Stimulated activated CD8-positive, alpha-beta memory T cell treated with anti-CD3 and anti-CD28 coated beads, Interleukin-7, amount 100 ng/mL, for 4 hours (primary cell): Measurements from ENCODE around the gene CCDC66.

Source experiments
- DNase-seq, 2 donors: peaks; one replicate each; pipeline ENCODE4 v3.0.0-alpha.2; 2020; ENCODE audit warnings: low read depth in 2 of 2

The CCDC66 gene

GRCh38 chr3:56621681-56622080 is 64.7 kb downstream of the CCDC66 start:
- no peak for DNase-seq

GRCh38 chr3:56622381-56622780 is 65.4 kb downstream of the CCDC66 start:
- DNase-seq, result no peak

GRCh38 chr3:56624725-56625124 is 67.8 kb downstream of the CCDC66 start:
- DNase-seq, result no peak

- DNase-seq, result no peak
Measured at GRCh38 chr3:56629047-56629446, 72.1 kb downstream of the CCDC66 start.

- no peak for DNase-seq
Measured at GRCh38 chr3:56629451-56629850, 72.5 kb downstream of the CCDC66 start.

- no peak for DNase-seq
Measured at GRCh38 chr3:56630966-56631365, 74.0 kb downstream of the CCDC66 start.

GRCh38 chr3:56633181-56633580 is 76.2 kb downstream of the CCDC66 start:
- DNase-seq, result no peak

- DNase-seq, result no peak
Measured at GRCh38 chr3:56633602-56634535, 76.9 kb downstream of the CCDC66 start.

- DNase-seq, result no peak
Measured at GRCh38 chr3:56645407-56645806, 88.4 kb downstream of the CCDC66 start.

GRCh38 chr3:56654460-56654859 is 97.5 kb downstream of the CCDC66 start:
- DNase-seq, result no peak

GRCh38 chr3:56655709-56656108 is 98.7 kb downstream of the CCDC66 start:
- no peak for DNase-seq

GRCh38 chr3:56664823-56665222 is 107.8 kb downstream of the CCDC66 start:
- no peak for DNase-seq

- no peak for DNase-seq
Measured at GRCh38 chr3:56667973-56668579, 111.1 kb downstream of the CCDC66 start.
